Measurements from ENCODE around the gene PSMC3.

Gene PSMC3

DNA sequence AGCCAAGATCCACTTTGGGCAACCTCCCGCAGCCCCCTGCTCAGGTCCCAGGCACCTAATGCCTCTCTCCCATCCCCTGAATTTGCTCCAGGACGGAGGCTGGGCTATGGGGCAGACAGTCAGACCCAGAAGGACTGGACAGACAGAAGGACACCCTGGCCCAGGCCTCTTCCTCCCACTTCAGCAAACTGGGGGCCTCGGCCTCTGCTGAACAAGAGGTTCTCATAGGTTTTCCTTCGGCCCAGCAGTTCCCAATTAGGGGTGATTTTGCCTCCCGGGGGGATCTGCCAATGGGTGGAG lies 51.6 kb downstream of the PSMC3 start:
- DNase-seq = no peak

DNA sequence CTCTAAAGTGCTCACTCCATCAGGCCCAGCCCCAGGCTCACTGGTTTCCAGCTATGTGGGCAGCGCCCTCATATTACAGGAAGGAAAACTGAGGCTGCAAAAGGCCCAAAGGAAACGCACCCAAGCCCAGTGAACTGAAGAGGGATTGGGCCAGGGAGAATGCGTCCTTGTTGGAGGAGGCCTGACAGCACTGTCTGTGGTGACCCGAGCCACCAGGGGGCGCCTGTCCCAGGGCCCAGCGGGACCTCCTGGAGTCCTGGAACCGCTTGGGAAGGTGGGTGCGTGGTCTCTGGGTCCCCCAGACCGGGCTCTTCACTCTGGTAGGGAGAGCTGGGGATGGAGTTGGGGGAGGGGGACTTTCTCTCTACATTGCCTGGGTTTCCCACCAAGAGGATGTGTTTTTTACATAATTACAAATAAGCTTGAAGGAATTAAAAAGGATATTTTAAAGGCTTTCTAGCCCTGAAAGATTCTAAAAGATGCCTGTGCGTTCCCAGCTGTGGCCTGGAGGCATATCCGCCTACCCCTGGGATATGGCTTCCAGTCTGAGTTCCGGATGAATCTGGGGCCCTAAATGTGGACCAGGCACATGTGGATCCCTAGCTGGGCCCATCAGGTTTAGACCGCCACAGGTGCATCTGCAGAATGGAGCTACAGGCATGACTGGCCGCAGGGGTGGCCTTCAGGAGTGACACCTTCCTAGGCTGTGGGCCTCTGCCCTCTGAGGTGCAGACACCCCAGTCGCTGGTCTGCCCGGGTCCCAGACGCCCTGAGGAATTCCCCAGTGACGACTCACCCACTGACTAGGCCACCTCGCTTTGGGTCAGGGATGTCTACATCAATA lies 52.1 kb downstream of the PSMC3 start:
- DNase-seq = no peak

GRCh38 chr11:47372422-47372821 lies 53.8 kb downstream of the PSMC3 start:
- DNase-seq = no peak

GRCh38 chr11:47369676-47370075 lies 56.6 kb downstream of the PSMC3 start:
- DNase-seq = no peak

Data from 8988T (cell line).